Kidney glomerular epithelial cell (primary cell): ENCODE data around the gene JMJD8.

Source experiments
- DNase-seq: peaks from one replicate; lab custom pipeline; 2025; lab: John Stamatoyannopoulos, UW

Gene JMJD8

GRCh38 chr16:676913-677312, 7.2 kb downstream of the JMJD8 start:
- DNase-seq: no peak

GRCh38 chr16:676565-676902, 7.6 kb downstream of the JMJD8 start:
- DNase-seq: no peak

DNA sequence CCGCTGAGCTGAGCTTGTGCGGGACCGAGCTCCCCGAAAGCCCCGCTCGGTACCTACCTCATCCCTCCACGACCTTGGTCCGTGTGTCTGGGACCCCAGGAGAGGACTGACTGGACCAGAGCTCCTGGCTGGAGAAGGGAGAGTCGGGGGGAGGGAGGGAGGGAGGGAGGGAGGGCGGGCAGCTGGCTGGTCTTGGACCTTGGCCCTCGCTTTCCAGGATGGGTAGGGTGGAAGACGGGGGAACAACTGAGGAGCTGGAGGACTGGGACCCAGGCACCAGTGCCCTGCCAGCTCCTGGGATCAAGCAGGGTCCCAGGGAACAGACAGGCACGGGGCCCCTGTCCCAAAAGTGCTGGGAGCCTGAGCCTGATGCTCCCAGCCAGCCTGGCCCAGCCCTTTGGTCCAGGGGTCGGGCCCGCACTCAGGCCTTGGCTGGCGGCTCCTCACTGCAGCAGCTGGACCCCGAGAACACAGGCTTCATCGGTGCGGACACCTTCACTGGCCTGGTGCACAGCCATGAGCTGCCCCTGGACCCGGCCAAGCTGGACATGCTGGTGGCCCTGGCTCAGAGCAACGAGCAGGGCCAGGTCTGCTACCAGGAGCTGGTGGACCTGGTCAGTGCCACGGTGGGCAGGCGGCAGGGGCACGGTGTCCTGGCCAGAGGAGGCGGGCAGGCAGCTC, 8.1 kb downstream of the JMJD8 start:
- DNase-seq: no peak

- DNase-seq: no peak
Measured at GRCh38 chr16:674968-675883, 8.9 kb downstream of the JMJD8 start, which contains the start of gene RHBDL1. TSS of gene RHBDL1 (plus strand) at chr16:675671. CDS start at chr16:675791, 120 bp downstream.

DNA sequence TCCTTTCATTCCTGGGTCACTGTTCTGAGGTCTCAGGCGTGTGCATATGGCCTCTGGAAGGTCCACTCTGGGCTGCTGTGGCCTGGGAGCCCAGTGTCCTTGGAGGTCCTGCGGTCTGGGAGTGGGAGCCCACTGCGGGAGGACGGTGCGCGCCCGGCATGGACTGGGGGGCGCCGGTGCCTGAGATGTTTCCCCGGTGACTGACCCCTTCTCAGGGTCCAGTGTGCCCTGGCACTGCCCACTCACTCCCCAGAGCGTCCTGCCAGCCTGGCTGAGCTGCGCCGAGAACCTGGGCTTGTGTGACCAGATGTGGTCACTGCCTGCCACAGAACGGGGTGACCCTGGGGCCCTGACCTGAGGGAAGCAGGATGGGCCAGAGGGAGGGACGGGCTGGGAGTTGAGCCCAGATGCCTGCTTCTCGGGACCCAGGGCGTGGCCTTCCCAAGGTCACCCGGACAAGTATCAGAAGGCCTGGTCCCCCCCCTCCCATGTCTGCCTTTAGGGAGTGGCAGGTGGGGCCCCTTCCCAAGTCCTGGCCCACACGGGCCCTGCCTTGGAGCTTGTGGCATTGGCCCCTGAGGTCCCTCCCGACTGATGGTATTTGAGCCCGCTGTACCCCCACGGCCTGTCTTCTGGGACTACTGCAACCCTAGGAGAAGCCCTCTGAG, 9.8 kb downstream of the JMJD8 start:
- DNase-seq: no peak

DNA sequence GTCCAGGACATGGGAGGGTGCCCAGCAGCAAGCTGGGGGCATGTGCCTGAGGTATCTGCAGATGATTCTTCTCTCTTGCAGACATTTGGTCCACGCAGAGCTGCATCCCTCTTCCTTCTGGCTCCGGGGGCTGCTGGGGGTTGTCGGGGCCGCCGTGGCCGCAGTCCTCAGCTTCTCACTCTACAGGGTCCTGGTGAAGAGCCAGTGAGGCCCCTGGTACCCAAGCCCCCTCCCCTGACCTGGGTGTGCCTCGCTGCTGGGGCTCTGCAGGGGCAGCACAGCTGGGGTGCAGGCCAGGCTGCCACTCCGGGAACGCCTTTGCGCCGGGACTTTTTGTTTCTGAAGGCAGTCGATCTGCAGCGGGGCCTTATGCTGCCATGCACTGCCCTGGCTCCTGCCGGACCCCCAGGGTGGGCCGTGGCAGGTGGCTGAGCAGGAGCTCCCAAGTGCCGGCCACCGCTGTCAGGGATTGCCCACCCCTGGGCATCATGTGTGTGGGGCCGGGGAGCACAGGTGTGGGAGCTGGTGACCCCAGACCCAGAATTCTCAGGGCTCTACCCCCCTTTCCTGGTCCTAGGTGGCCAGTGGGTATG, 10.6 kb downstream of the JMJD8 start:
- DNase-seq: no peak

DNA sequence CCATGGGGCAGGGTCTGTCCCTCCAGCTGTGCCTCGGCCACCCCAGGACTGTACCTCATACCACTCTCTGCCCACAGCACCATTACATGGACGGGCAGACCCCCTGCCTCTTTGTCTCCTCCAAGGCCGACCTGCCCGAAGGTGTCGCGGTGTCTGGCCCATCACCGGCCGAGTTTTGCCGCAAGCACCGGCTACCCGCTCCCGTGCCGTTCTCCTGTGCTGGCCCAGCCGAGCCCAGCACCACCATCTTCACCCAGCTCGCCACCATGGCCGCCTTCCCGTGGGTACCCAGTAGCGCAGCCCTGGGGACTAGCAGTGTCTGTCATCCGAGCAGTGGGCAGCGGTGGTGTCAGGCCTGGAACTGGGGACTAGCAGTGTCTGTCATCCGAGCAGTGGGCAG, 11.3 kb downstream of the JMJD8 start:
- no peak for DNase-seq

DNA sequence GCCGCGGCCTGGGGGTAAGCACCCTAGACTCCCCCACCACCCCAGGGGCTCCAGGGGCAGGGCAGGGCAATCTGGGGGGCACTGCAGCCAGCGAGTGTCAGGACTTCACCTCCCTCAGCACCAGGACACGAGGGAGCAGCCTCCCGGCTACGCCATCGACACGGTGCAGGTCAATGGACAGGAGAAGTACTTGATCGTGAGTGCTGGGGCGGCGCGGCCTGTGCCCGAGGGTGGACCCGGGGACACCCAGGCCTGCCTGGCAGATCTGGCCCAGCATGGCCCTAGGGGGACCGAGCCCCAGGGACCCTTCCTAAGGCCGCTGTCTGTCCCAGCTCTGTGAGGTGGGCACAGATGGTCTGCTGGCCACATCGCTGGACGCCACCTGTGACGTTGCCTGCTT, 11.8 kb downstream of the JMJD8 start:
- DNase-seq: no peak

DNA sequence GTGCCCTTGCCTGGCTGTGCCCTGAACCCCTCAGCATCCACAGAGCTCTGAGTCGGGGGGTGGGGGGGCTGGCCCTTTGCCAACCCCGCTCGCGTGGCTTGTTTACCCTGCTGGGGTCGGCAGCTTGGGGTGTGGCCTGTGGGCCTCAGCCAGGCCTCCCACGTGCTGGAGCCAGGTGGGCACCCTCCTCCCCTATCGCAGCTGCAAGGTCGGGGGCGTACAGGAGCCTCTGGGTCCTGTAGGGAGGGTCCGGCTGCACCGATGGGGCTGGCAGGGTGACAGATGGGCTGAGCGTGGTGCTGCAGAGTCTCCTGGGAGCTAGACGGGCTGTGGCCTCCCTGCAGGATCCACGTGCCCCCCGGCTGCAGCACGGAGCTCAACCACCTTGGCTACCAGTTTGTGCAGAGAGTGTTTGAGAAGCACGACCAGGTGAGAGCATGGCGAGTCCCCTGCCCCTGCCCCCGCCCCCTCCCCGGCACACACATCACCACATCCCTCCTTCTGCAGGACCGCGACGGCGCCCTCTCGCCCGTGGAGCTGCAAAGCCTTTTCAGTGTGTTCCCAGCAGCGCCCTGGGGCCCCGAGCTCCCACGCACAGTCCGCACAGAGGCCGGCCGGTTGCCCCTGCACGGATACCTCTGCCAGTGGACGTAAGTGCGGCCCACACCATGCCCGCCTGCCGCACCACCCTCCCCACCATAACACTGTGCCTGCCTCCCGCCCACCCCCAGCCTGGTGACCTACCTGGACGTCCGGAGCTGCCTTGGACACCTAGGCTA, 12.6 kb downstream of the JMJD8 start:
- DNase-seq: no peak

- no peak for DNase-seq
Measured at GRCh38 chr16:670485-671352, 13.4 kb downstream of the JMJD8 start.

DNA sequence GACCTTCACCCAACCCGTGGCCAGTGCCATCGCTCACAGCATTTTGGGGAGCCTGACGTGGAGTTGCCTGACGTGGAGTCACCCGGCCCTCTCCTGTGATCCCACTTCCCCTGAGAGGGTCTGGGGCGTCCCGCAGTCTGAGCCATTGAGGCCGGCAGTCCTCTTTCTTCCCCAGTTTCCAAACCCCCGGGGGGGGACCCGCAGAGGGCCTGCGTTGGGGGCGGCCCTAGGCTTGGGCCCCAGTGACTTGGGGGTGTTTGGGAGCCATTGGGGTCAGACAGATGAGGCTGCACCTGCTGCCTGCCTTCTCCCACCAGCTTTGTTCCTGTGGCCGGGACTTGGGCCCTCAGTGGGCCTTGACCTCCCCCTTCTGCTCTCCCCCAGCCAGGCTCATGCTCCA, 14.5 kb downstream of the JMJD8 start:
- no peak for DNase-seq

DNA sequence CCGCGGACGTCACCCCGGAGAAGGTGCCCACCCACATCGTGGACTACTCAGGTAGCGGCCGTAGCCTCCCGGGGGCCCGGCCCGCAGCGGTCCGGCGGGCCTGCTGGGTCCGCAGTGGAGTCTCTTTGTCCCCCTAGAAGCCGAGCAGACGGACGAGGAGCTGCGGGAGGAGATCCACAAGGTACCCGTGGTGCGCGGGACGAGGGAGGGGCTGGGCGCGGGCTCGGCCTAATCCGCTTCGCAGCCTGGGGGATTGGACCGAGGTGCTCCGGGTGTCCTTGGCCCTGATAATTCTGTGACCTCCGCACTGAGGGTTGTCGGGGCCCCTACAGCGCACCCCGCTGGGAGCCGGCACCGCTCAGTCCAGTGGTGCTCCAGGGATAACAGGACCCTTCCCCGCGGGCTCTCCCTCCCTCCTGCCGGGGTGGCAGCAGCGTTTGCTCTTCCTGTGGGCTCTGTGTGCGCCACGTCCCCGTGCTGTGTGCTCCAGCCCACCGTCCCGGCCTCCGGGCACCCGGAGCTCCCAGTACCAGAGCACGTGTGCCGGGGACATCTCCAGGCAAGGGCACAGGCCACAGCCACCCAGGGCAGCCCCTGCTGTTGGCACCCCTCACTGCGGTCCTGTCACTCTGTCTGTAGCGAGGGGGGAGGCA, 15.5 kb downstream of the JMJD8 start:
- DNase-seq: no peak

DNA sequence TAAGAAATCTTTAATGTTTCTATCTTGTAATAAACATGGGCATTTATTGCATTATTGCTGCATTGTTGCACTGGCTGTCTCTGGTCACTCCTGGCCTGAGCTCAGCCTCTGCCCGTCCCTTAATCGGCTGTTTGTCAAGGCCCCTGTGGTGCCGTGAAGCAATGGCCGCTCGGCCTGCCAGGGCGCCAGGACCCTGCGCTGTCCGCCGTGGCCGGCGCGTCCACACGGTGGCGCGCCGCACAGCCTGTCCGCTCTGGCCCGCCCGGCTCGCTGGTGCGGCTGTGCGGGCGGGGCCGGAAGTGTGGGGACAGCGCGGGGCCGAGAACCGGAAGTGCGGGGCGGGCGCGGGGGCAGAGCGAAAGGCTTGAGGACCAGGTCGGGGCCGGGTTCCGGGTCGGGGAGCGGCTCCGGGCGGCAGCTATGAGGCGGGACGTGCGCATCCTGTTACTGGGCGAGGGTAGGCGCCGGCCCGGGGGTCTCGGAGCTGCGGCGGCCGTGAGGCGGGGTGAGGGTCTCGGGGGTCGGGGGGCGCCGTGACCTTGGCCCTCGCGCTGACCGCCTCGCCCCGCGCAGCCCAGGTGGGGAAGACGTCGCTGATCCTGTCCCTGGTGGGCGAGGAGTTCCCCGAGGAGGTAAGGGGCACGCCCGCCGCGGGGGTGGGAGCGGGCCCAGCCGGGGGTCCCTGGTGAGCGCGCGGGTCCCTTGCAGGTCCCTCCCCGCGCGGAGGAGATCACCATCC, 16.2 kb downstream of the JMJD8 start, which contains the start of gene RHOT2:
RHOT2 (plus strand) TSS at position 353 of the 739 bp plus-strand sequence; CDS start at position 421, 68 bp downstream.
- peak; percentile 85 for DNase-seq

DNA sequence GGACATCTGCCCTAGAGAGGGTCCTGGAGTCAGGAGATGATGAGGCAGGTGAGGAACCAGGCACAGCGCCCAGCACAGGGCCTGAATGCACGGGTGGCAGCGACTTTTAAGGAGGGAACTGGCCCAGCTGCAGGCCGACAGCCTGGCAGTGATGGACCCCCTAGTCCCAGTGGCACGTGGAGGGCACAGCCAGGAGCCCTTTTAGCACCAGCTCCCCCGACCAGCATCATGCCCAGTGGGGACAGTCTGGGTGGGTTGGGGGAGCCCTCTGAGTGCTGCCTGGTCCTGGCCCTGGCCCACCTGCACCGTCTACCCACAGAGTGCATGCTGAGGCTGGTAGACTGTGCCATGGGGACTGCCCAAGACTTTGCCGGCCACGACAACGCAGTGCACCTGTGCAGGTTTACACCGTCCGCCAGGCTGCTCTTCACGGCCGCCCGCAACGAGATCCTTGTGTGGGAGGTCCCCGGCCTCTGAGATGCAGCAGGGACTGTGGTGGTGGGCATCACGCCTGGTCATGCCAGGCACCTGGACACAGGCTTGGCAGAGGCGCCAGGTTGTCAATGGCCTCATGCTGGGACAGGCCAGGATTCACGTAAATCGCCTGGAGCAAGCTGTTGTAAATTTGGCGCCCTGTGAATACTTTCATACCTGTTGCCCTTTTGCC, 16.9 kb downstream of the JMJD8 start:
- DNase-seq: no peak

DNA sequence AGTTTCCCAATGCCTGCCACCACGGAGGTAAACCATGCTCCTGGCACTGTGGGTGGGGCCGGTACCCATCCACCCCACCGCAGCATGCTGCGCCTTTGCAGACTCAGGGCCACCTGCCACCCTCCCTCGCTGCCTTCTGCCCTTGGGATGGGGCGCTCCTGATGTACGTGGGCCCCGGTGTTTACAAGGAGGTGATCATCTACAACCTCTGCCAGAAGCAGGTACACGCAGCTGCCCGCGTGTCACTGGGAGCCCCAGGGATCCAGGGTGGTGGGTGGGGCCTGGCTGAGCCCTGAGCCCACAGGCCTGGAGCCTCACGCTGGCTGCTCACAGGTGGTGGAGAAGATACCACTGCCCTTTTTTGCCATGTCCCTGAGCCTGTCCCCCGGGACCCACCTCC, 17.6 kb downstream of the JMJD8 start:
- no peak for DNase-seq

DNA sequence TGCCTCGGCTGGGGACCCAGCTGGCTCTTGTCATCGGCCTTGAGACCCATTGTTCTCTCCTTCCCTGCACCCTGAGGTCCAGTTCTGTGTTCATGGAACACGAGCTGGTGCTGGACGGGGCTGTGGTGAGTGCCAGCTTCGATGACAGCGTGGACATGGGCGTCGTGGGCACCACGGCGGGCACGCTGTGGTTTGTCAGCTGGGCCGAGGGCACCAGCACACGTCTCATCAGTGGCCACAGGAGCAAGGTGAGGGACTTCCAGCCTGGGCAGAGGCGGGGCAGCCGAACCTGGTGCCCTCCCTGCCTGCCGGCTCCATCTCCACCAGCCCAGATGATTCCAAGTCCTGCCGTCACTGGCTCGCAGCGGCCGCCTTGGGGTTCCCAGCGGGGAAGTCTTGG, 21.5 kb downstream of the JMJD8 start:
- no peak for DNase-seq

DNA sequence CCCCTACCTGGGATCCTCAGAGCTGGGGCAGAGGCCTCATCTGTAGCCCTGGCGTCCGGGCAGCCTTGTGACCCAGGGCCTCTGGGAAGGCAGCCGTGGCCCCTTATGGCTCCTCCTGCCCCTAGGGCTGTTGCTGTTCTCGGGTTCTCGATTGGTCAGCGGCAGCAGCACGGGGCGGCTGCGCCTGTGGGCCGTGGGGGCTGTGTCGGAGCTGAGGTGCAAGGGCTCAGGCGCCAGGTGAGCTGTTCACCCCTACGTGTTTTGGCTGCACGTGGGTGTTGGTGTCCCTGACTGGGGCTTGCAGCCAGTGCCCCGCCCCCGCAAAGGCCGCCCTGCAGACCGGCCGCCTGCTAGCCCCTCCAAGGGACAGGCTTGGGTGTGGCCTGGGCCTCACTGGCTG, 22.0 kb downstream of the JMJD8 start:
- no peak for DNase-seq

- DNase-seq: no peak
Measured at GRCh38 chr16:661184-661821, 22.8 kb downstream of the JMJD8 start.
